Hepatocyte (in vitro differentiated cells): Measurements from ENCODE around the gene LCN12.

Experiments used
- EZH2 ChIP-seq: fragments of 200-600 bp; sonication (generic); IDR thresholded peaks from 2 replicates; pipeline ENCODE4 v1.6.1; 2016; ENCODE audit warnings: antibody characterized with exemption, mild to moderate bottlenecking, borderline replicate concordance
- TF ChIP-seq, protein P1 (sequence below): fragments of 200-600 bp; sonication (generic); IDR thresholded peaks from 2 replicates; pipeline ENCODE4 v1.5.1; 2016; ENCODE audit warnings: antibody characterized with exemption, mild to moderate bottlenecking; ENCODE audit not compliant: poor library complexity

DNA sequence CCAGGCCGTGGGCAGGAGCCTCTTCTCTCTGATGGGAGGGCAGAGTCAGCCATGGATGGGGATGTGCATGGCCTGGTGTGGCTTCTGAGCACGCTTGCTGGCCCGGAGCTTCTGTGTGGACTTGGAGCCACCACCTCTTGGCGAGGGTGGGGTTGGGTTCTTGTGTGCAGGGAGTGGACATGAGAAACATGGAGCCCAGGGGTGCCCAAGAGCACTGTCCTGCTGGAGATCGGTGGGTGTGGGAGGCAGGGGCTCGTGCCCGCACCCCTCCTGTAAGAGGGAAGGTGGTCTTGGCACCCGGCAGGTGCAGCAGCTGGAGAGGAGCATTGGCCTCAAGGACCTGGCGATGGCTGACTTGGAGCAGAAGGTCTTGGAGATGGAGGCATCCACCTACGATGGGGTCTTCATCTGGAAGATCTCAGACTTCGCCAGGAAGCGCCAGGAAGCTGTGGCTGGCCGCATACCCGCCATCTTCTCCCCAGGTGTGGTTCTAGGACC is 31.3 kb upstream of the LCN12 start:
- TF ChIP-seq, protein P1, sequence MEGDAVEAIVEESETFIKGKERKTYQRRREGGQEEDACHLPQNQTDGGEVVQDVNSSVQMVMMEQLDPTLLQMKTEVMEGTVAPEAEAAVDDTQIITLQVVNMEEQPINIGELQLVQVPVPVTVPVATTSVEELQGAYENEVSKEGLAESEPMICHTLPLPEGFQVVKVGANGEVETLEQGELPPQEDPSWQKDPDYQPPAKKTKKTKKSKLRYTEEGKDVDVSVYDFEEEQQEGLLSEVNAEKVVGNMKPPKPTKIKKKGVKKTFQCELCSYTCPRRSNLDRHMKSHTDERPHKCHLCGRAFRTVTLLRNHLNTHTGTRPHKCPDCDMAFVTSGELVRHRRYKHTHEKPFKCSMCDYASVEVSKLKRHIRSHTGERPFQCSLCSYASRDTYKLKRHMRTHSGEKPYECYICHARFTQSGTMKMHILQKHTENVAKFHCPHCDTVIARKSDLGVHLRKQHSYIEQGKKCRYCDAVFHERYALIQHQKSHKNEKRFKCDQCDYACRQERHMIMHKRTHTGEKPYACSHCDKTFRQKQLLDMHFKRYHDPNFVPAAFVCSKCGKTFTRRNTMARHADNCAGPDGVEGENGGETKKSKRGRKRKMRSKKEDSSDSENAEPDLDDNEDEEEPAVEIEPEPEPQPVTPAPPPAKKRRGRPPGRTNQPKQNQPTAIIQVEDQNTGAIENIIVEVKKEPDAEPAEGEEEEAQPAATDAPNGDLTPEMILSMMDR, result no peak
- no peak for TF ChIP-seq EZH2
